ENCODE results near the gene IRS2. TPM values are rescaled to one million over a fixed set of nuclear protein-coding genes. Genes with fewer than 3 reads are reported as not detected.

The IRS2 gene, protein sequence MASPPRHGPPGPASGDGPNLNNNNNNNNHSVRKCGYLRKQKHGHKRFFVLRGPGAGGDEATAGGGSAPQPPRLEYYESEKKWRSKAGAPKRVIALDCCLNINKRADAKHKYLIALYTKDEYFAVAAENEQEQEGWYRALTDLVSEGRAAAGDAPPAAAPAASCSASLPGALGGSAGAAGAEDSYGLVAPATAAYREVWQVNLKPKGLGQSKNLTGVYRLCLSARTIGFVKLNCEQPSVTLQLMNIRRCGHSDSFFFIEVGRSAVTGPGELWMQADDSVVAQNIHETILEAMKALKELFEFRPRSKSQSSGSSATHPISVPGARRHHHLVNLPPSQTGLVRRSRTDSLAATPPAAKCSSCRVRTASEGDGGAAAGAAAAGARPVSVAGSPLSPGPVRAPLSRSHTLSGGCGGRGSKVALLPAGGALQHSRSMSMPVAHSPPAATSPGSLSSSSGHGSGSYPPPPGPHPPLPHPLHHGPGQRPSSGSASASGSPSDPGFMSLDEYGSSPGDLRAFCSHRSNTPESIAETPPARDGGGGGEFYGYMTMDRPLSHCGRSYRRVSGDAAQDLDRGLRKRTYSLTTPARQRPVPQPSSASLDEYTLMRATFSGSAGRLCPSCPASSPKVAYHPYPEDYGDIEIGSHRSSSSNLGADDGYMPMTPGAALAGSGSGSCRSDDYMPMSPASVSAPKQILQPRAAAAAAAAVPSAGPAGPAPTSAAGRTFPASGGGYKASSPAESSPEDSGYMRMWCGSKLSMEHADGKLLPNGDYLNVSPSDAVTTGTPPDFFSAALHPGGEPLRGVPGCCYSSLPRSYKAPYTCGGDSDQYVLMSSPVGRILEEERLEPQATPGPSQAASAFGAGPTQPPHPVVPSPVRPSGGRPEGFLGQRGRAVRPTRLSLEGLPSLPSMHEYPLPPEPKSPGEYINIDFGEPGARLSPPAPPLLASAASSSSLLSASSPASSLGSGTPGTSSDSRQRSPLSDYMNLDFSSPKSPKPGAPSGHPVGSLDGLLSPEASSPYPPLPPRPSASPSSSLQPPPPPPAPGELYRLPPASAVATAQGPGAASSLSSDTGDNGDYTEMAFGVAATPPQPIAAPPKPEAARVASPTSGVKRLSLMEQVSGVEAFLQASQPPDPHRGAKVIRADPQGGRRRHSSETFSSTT (N-terminal part only)
- total RNA-seq (2022; extraction: Qiagen RNA extraction): 17.0 to 27.2 TPM (median 21.4 TPM) in 5 replicates

DNA sequence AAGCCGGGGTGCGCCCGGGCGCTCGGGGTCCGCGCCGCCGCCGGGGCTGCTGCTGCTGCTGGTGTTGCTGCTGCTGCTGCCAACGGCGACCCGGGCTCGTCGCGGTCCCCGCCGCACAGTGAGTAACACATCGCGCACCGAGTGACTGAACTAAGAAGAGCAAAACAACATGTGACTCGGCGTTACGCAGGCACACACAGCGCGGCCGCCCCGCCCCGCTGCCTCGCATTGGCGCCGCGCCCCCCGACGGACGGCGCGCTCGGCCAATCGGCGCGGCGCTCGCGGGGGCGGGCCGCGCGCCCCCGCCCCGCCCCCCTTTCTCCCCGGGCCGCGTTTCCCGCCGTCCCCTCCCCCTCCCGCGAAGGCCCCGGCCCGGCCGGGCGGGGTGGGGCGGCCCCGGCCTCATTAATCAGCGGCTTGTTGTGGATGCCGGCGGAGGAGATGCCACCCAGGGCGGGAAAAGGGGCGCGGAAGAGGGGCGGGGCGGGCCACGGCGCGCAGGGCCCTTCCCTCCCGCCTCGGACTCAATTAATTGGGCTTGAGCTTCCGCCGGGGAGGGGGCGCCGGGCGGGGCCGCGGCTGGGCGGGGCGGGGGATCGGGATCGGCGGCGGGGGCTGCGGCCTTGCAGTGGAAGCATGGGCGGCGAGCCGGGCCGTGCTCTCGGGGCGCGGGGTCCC lies at the start of gene IRS2:
TSS of gene IRS2 (minus strand) at position 127 of the 678 bp plus-strand sequence. CDS start 530 bp downstream, outside the sequence.

All from A549 treated with CORT108297 at 1 μM for 4 hours (cell line).